Hair follicular keratinocyte (primary cell): ENCODE measurements around the gene ASB15. TPM values are rescaled to one million over a fixed set of nuclear protein-coding genes. Genes with fewer than 3 reads are reported as not detected.

Source experiments
- total RNA-seq: library from RNA; depleted of rRNA; stranded (reverse); fragments of >200 nt; gene quantifications from 2 replicates; pipeline ENCODE4 v1.2.3, GENCODE V29; 2015

The ASB15 gene
- not detected in 2 replicates for total RNA-seq

GRCh38 chr7:123601530-123601929 lies at the start of gene ASB15:
Gene ASB15 (plus strand): TSS chr7:123601821. CDS start chr7:123614503, 12,682 bp downstream.

GRCh38 chr7:123557398-123558288 lies 44.0 kb upstream of the ASB15 start, which contains the start of gene NDUFA5:
Gene NDUFA5 (minus strand): TSS chr7:123557818. CDS start chr7:123557795, 23 bp downstream.

GRCh38 chr7:123655614-123656013 lies 54.0 kb downstream of the ASB15 start, which contains the start of gene LMOD2:
Gene LMOD2 (plus strand): TSS chr7:123655866. CDS start chr7:123655964, 98 bp downstream.

Other genes starting within 250 kb of the ASB15 start
- not detected in 2 replicates for gene IQUB, start 67.2 kb upstream of the ASB15 start, total RNA-seq
- gene NDUFA5, start 44.0 kb upstream of the ASB15 start, total RNA-seq = 25.9 and 36.1 TPM in 2 replicates
- gene LMOD2, start 54.0 kb downstream of the ASB15 start, total RNA-seq = not detected in 2 replicates
- gene WASL, start 147.2 kb downstream of the ASB15 start, total RNA-seq = 14.9 and 22.2 TPM in 2 replicates
- 0.04 TPM in 1 of 2 replicates, not detected in the other for gene HYAL4, start 243.3 kb downstream of the ASB15 start, total RNA-seq